Stimulated activated CD4-positive, alpha-beta T cell treated with anti-CD3 and anti-CD28 coated beads, Interleukin-1b, Interleukin-23, amount 100 ng/mL, for 4 hours (primary cell): ENCODE data around the gene HCK.
A peak's percentile ranks its signal among the peaks of the same experiment; 100 is the strongest.

Experiments used
- DNase-seq, 2 donors: peaks; one replicate each; pipeline ENCODE4 v3.0.0-alpha.2; 2020; ENCODE audit warnings: low read depth in 2 of 2

HCK gene

GRCh38 chr20:32052090-32052777 lies at the start of gene HCK:
Gene HCK (plus strand): TSS chr20:32052242.
- DNase-seq = no peak

DNA sequence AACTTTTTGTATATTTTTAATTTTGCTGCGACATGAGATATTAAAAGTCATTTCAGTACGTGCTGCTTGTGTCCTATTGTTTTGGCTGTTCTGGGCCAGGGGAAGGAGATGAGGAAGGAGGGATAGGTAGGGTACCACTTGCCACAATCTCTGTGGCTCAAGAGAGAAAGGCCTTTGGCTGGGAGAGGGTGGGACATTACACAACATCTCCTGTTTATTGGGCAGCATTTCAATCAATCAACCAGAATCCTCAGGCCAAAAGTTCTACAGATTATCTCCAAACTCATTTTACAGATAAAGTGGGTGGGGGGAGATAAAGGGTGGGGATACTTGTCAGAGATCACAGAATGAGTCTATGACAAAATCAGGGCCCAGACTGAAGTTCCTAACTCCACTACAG lies 48.7 kb upstream of the HCK start:
- no peak for DNase-seq

GRCh38 chr20:32004963-32005362 lies 47.1 kb upstream of the HCK start:
- no peak for DNase-seq

DNA sequence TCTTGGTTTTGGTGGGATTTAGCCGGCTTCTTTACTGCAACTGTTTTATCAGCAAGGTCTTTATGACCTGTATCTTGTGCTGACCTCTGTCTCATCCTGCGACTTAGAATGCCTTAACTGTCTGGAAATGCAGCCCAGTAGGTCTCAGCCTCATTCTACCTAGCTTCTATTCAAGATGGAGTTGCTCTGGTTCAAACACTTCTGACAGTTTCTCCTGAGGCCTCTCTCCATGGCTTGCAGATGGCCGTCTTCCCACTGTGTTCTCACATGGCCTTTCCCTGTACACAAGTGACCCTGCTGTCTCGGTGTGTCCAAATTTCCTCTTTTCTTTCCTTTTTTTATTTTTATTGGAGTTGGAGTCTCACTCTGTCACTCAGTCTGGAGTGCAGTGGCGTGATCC lies 46.0 kb upstream of the HCK start:
- DNase-seq = no peak

DNA sequence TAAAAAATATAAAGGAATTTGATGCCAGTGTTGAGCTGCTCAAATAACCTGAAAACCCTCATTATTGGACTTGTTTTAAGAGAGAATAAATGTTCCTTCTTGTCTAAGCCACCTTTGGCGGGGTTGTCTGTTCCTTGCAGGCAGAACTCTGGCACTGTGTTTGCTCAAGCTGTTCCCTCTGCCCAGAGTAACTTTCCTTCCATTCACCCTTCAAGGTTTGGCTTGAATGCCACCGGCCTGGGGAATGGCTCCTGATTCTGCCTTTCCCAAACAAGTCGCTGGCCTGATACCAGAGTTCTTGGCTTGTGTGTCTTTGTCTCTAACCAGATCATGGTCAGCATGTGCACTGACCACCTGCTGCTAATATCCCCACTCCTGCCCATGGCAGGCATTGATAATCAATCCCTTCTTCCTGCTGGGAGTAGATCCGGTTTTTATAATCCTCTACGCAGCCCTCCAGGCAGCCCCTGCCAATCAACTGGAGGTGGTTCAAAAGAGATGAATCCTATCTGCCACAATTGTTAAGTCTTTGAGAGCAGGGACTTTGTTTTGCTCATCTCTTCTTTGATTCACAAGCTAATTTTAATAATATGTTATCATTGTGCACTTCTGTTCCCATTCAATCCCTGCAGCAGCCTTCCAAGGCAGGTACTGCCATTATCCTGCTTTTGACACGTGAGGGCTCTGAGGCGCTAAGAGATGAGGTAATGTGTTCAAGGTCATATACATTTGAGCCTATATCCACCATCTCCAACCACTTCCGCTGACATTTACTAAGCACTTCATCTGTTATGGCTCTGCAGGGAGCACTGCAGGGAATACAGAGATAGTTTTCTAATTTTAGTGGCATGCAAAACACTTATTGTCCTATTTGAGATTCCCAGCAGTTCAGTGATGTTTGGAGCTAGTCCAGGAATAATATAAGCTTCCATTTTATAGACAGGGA lies 44.9 kb upstream of the HCK start:
- no peak for DNase-seq

GRCh38 chr20:32007787-32008616 lies 44.0 kb upstream of the HCK start:
- DNase-seq = no peak

GRCh38 chr20:32009564-32009963 lies 42.5 kb upstream of the HCK start:
- no peak for DNase-seq

DNA sequence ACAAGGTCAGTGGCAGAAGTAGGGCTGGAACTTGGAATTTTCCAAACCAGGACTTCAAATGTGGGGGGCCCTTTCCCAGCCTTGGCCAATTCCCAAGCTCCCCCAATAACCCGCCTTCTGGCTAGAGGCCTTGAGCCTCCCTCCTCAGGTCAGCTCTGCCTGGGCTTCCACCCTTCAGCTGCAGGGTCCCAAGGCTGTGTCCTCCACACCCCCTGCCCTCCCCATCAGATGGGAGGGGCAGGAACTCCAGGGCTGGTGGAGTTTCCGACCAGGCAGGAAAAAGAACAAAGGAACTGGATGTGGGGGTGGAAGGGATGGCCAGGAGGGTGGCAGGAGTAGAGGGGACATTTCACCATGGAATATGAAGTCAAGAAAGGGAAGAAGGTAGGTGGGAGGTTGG lies 41.9 kb upstream of the HCK start, which contains the start of gene CCM2L:
CCM2L (plus strand) TSS at position 338 of the 400 bp plus-strand sequence; CDS start at position 355, 17 bp downstream.
- DNase-seq = no peak

- DNase-seq = no peak
Measured at GRCh38 chr20:32010666-32011065, 41.4 kb upstream of the HCK start.

- no peak for DNase-seq
Measured at GRCh38 chr20:32012159-32012688, 39.8 kb upstream of the HCK start.

DNA sequence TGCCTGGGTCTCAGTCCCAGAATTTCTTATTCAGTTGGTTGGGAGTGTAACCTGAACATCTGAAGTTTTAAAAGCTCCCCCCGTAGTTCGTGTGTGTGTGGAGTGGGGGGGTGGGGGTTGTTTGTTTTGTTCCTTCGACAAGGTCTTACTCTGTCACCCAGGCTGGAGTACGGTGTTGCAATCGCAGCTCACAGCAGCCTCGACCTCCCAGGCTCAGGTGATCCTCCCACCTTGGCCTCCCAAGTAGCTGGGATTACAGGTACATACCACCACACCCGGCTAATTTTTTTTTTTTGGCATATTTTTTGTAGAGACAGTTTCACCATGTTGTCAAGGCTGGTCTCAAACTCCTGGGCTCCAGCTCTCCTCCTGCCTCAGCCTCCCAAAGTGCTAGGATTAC lies 38.7 kb upstream of the HCK start:
- no peak for DNase-seq

DNA sequence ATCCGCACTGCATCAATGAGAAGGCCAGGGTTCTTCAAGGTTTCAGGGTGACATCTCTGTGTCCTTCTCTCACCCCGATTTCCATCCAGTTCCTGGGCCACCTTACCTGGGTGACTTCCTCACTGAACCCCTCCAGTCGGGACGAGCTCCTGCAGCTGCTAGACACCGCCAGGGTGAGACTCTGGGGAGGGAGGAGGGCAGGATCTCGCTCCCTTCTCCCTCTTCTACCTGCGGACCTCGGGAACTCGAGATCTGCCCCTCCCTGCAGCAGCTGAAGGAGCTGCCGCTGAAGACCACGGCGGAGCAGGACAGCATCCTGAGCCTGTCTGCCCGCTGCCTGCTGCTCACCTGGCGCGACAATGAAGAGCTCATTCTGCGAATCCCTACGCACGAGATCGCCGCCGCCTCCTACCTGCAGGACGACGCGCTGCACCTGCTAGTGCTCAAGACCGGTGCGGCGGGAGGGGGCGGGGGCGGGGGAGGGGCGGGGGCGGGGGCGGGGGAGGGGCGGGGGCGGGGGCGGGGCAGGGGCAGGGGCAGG lies 34.3 kb upstream of the HCK start:
- DNase-seq = peak; percentile 17 to 28

- DNase-seq = peak; percentile 24 to 44
Measured at GRCh38 chr20:32018269-32019155, 33.5 kb upstream of the HCK start.

DNA sequence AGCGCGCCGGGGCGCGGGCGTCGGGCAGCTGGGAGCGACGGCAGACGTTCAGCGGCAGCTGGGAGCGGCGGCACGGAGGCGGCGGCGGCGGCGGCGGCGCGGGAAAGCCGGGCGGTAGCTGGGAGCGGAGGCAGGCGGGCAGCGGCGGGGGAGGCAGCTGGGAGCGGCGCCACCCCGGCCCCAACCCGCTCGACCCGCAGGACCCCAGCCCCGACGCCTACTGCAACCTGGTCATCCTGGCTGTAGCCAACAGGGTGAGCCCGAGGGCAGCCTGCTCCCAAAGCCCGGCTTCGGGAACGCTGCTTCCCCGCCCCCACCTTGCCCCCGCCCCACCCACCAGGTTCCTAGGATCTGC lies 32.9 kb upstream of the HCK start:
- DNase-seq = no peak

- no peak for DNase-seq
Measured at GRCh38 chr20:32019563-32020463, 32.2 kb upstream of the HCK start.

- no peak for DNase-seq
Measured at GRCh38 chr20:32021091-32021490, 31.0 kb upstream of the HCK start.

- DNase-seq = no peak
Measured at GRCh38 chr20:32024683-32025295, 27.3 kb upstream of the HCK start.

GRCh38 chr20:32027643-32028042 lies 24.4 kb upstream of the HCK start:
- no peak for DNase-seq
